GM19099 (cell line): ENCODE data around the gene CCN2.

Source experiments
- POLR2A ChIP-seq: IDR thresholded peaks from 3 replicates; pipeline ENCODE4 v1.6.1; 2011; ENCODE audit warnings: low read depth; ENCODE audit not compliant: insufficient read length; ENCODE audit errors: extremely low read depth

The CCN2 gene

GRCh38 chr6:131952886-131953509 is 1.8 kb upstream of the CCN2 start:
- TF ChIP-seq POLR2A: no peak

GRCh38 chr6:131951576-131952230 is 531 bp upstream of the CCN2 start:
- TF ChIP-seq POLR2A: no peak

GRCh38 chr6:131949909-131950766 is 1.0 kb downstream of the CCN2 start:
- TF ChIP-seq POLR2A: no peak

- no peak for TF ChIP-seq POLR2A
Measured at GRCh38 chr6:131949620-131949908, 1.6 kb downstream of the CCN2 start.

GRCh38 chr6:131948692-131949619 is 2.2 kb downstream of the CCN2 start:
- no peak for TF ChIP-seq POLR2A

GRCh38 chr6:131947986-131948661 is 3.0 kb downstream of the CCN2 start:
- TF ChIP-seq POLR2A: no peak

GRCh38 chr6:131946992-131947955 is 3.9 kb downstream of the CCN2 start:
- no peak for TF ChIP-seq POLR2A

GRCh38 chr6:131946404-131946991 is 4.7 kb downstream of the CCN2 start:
- TF ChIP-seq POLR2A: no peak

- no peak for TF ChIP-seq POLR2A
Measured at GRCh38 chr6:131945971-131946370, 5.2 kb downstream of the CCN2 start.

GRCh38 chr6:131937703-131938631 is 13.2 kb downstream of the CCN2 start:
- TF ChIP-seq POLR2A: no peak

GRCh38 chr6:131937226-131937625 is 13.9 kb downstream of the CCN2 start:
- no peak for TF ChIP-seq POLR2A

GRCh38 chr6:131936156-131936555 is 15.0 kb downstream of the CCN2 start:
- no peak for TF ChIP-seq POLR2A
